ENCODE results near the gene AMBP.

- TF ChIP-seq CTCF (IDR thresholded peaks at IDR 0.05; ENCODE audit: low read depth, low read length, missing input control) (no peak), TAF1 (conservative IDR thresholded peaks at IDR 0.05) (no peak), REST (IDR thresholded peaks at IDR 0.05) (no peak)
These were observed 22.2 kb downstream of the AMBP start for GRCh38 chr9:114055894-114056293.
